ENCODE results near the gene PROP1. TPM values are rescaled to one million over a fixed set of nuclear protein-coding genes. Genes with fewer than 3 reads are reported as not detected.
"Not testable (repeated sequence)": the region's sequence is repeated elsewhere in the genome, so short reads cannot be mapped to it uniquely, and the experiment has no call there.

The PROP1 gene
- total RNA-seq, 2 donors from 2014 or later: not detected

DNA sequence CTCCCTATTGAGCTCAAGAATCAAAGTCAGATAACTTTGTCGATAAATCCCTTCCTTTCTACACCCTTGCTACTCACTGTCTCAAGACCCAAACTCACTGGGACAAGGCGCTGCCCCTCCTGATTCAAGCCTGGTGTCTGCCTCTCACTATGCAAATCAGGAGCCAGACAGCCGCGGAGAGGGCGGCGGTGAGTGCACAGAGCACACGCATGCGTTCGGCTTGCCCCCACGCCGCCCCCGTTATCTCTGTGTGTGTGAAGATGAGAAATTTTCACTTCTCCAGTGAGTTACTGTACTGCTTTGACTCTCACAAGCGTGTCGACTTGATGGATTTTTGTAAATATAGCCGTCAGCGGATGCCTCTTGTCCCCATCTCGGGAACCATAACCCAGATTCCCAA, 47.0 kb downstream of the PROP1 start:
- H3K9me3 Mint-ChIP-seq; ATAC-seq (replicated peaks in 1 of 2); H3K27ac Mint-ChIP-seq; H3K36me3 Mint-ChIP-seq (ENCODE audit: insufficient read depth in 2 of 2); H3K27me3 Mint-ChIP-seq (ENCODE audit: low read depth); DNase-seq; H3K4me3 Mint-ChIP-seq; H3K4me1 Mint-ChIP-seq (ENCODE audit: low read depth): not testable (repeated sequence)

DNA sequence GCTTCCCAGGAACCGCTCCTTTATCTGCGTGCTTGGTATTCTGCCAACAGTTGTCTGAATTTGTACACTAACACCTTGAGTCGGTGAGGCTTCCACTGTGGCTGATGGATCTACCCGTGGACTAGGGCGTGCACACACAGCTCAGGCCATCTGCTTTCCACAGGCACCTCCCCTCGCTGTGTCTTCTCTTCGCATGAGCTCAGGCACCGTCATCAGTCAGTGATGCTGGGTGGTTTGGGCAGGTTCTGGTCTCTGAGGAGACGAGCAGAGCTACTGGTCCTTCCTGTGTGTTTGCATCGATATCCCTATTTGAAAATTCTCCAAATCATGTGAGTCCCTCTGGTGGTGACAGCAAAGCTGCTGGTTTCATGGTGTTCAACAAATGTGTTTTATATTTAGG, 48.1 kb downstream of the PROP1 start:
- H3K36me3 Mint-ChIP-seq (ENCODE audit: insufficient read depth in 2 of 2); H3K27me3 Mint-ChIP-seq (ENCODE audit: low read depth); DNase-seq; ATAC-seq (replicated peaks in 1 of 2); H3K9me3 Mint-ChIP-seq; H3K27ac Mint-ChIP-seq; H3K4me3 Mint-ChIP-seq; H3K4me1 Mint-ChIP-seq (ENCODE audit: low read depth): not testable (repeated sequence)

DNA sequence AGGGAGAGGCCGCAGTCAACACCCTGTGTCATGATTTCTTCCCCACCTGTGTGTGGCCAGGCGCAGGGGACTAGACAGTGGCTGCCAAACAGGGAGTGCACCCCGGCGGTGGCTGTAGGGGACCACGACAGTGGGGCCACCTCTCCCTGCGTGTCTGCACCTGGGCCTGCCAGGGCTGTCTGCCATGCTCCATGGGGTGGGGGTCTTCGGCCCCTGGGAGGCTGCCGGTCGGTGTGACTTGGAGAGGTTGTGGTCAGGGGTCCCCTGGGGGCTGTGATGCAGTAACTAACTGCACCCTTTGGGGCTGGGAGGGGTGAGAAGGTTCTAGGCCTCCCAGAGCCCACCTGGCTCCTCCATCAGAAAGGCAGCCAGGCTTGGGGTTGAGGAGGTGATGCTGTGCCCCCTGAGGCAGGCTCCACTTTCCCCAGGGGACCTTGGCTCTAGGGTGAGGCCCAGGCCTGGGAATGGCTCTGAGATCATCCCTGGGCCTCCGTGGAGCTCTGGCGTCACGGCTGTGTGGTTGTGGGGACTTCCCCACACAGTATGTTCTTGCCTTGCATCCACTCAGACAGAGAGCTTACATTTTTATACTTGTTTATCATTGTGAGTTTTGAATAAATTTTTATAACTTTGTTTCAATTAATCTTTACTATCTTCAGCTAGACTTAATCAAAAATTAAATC, 50.3 kb downstream of the PROP1 start:
- DNase-seq (peak; percentile 25 to 30), ATAC-seq (replicated peaks in 1 of 2) (peak; percentile 43 to 48)
- H3K27me3 Mint-ChIP-seq (ENCODE audit: low read depth); H3K27ac Mint-ChIP-seq; H3K9me3 Mint-ChIP-seq; H3K4me1 Mint-ChIP-seq (ENCODE audit: low read depth); H3K36me3 Mint-ChIP-seq (ENCODE audit: insufficient read depth in 2 of 2): not testable (repeated sequence)
- H3K4me3 Mint-ChIP-seq: peak overlapping the region; percentile 39 to 46

DNA sequence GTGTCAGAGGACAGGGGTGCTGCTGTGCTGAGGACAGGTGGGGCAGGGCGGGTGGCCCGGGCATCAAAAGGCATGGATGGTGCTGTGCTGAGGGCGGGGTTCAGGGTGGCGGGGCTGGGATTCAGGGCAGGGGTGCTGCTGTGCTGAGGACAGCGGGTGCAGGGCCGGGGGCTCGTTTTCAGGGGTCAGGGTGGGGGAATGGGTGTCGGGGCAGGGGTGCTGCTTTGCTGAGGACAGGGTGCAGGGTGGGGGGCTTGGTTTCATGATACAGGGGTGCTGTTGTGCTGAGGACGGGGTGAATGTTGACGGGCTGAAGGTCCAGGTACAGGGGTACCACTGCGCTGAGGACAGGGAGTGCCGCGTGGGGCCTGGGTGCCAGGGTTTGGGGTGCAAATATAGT, 50.9 kb downstream of the PROP1 start:
- not testable (repeated sequence) for H3K36me3 Mint-ChIP-seq (ENCODE audit: insufficient read depth in 2 of 2); H3K9me3 Mint-ChIP-seq; ATAC-seq (replicated peaks in 1 of 2); H3K27ac Mint-ChIP-seq; DNase-seq; H3K4me1 Mint-ChIP-seq (ENCODE audit: low read depth); H3K27me3 Mint-ChIP-seq (ENCODE audit: low read depth)
- peak overlapping the region; percentile 39 to 80 for H3K4me3 Mint-ChIP-seq

DNA sequence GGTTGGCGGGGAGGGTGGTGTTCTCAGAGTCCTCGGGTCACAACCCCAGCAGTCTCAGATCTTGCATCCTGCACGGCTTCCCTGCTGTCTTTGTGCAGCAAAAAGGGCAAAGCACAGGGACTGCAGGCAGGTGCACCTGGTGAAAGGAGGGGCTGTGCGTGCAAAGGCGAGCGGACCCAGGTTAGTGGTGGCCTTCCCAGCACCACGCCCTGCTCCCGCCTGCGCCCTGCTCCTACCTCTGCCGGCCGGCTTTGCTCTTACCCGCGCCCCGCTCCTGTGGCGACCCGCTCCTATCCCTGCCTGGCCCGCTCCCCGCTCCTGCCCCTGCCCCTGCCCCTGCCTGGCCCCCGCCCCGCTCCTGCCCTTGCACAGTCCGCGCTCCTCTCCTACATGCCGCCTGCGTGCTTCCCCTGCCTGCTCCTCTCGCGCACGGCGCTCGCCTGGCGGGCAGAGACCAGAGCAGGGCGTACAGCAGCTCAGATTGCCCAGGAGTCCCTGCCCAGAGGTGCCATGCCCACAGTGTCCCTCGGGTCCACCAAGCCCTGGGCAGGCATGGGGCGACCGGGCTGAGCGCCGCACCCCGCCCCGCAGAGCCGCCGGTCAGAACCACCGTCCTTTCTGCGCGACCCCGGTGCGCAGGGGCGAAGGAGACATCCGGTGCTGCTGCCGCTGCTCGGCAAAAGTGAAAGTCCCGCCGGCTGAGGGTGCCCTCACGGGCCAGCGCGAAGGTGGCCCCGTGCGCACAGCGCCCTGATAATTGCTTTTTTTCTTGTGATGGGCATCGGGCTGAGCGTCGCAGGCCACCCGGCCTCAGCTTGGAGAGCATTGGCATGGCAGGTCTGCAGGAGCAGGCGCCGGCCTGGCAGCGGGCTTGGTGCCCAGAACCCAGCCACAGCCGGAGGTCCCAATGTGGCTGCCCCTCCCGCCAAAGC, 52.0 kb downstream of the PROP1 start:
- not testable (repeated sequence) for H3K27ac Mint-ChIP-seq

DNA sequence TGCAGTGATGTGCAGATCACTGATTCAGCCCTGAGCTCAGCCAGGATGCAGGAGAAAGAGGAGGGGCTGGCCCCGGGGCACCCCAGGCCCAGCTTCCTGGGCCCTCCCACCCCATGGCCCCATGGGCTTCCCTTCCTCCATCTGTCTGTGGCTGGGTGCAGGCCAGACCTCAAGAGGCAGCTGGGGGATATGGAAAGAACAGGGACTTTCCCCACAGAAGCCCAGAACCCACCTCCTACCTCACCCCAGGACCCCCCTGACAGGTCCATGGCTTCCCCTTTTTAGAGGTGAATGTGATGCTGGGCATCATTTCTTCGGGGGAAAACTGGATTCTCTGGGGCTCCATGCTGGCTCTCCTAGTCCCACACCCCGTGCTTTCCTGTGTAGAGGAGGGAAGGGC, 53.1 kb downstream of the PROP1 start:
- H3K27ac Mint-ChIP-seq; H3K27me3 Mint-ChIP-seq (ENCODE audit: low read depth); H3K9me3 Mint-ChIP-seq; H3K36me3 Mint-ChIP-seq (ENCODE audit: insufficient read depth in 2 of 2); ATAC-seq (replicated peaks in 1 of 2); DNase-seq: not testable (repeated sequence)
- Mint-ChIP-seq H3K4me3 (peak overlapping the region in 1 of 2 donors; percentile 42), H3K4me1 (ENCODE audit: low read depth) (peaks cover 14% of the 10 kb centered on the region)

More for the DNA sequence above, 52.0 kb downstream of the PROP1 start:
- peak overlapping the region; percentile 79 to 80 for H3K4me3 Mint-ChIP-seq
- not testable (repeated sequence) for H3K4me1 Mint-ChIP-seq (ENCODE audit: low read depth); H3K36me3 Mint-ChIP-seq (ENCODE audit: insufficient read depth in 2 of 2); H3K9me3 Mint-ChIP-seq; H3K27me3 Mint-ChIP-seq (ENCODE audit: low read depth)
- ATAC-seq (replicated peaks in 1 of 2): peak; percentile 75 to 76
- DNase-seq: peak; percentile 66 to 72

Other genes starting within 250 kb of the PROP1 start
- 10 to 100 TPM in 1 of 2 donors, 1 to 10 TPM in 1; 6.9 to 58.1 TPM for gene FAM153A, start 213.3 kb downstream of the PROP1 start, total RNA-seq
- 1 to 10 TPM; 5.6 to 6.0 TPM for gene N4BP3, start 117.3 kb upstream of the PROP1 start, total RNA-seq
- gene RMND5B, start 134.8 kb upstream of the PROP1 start, total RNA-seq: 10 to 100 TPM; 21.5 to 24.5 TPM
- gene NHP2, start 157.6 kb upstream of the PROP1 start, total RNA-seq: 100 to 1,000 TPM; 112 to 122 TPM
- gene GMCL2, start 191.1 kb upstream of the PROP1 start, total RNA-seq: not detected
- gene HNRNPAB, start 208.3 kb upstream of the PROP1 start, total RNA-seq: 100 to 1,000 TPM; 196 to 232 TPM
- gene PHYKPL, start 236.6 kb upstream of the PROP1 start, total RNA-seq: 10 to 100 TPM; 81.7 to 89.7 TPM